ENCODE measurements around the gene CCNC.

The CCNC gene

DNA sequence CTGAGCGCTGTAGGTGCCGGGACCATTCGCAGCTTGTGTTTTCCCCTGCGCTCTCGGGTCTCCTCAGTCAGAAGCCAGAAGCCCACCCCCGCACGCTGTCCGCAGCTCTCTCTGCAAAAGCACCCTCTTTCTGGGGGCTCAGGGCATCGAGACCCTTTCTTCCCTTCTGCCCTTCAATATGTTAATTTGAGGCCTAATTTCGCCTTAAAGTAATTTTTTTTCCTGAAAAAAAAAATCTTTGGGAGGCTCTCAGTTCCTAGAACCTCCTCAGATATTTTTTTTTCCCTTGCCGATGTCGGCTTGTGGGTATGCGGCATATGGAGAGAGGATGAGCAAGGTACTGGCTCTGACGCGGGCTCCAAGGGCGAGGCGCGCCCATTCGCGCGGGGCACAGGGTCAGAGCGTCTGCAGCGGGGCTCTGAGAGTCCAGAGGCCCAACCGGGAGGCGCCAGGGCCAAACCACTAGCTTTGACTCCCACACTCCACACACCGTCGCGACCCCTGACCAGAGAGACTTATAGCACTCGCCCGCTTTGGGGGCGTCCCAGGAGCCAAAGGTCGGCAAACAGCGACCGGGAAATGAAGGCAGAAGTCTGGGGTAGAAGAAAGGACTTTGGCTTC, 39.1 kb upstream of the CCNC start:
- Histone ChIP-seq H3K4me3 (ENCODE audit: low read depth, low read length) (no peak overlapping the region), H3K9me3 (ENCODE audit: control insufficient read depth, insufficient read depth, low read depth, low read length) (no peaks in the 10 kb centered on the region), H3K27ac (ENCODE audit: extremely low read depth, low read depth, low read length) (no peak overlapping the region), H3K4me1 (ENCODE audit: control insufficient read depth, insufficient read depth, low read length) (no peaks in the 10 kb centered on the region), H3K36me3 (ENCODE audit: control insufficient read depth in 2 of 2, insufficient read depth in 1 of 2, low read length in 2 of 2) (no peaks in the 10 kb centered on the region)
- CTCF ChIA-PET: no interaction called here
- TF ChIP-seq GLI2 (tag by site-specific recombination; IDR thresholded peaks at IDR 0.05; ENCODE audit: borderline replicate concordance, low read depth): no peak
- TF ChIP-seq ZNF366 (tag by site-specific recombination; conservative IDR thresholded peaks at IDR 0.05): no peak
- no peak for TF ChIP-seq PRDM1 (tag by site-specific recombination; IDR thresholded peaks at IDR 0.05)
- TF ChIP-seq ZNF23 (tag by site-specific recombination; IDR thresholded peaks at IDR 0.05; ENCODE audit: borderline replicate concordance): no peak
- no peak for TF ChIP-seq ZNF768 (tag by site-specific recombination; IDR thresholded peaks at IDR 0.05)
- TF ChIP-seq SP3 (tag by site-specific recombination; IDR thresholded peaks at IDR 0.05): no peak
- POLR2A ChIA-PET: interaction anchor here (2.2 kb wide), 1 partner anchor 39 kb away, joined by 6 read pairs; the partner anchor contains the start of gene CCNC

DNA sequence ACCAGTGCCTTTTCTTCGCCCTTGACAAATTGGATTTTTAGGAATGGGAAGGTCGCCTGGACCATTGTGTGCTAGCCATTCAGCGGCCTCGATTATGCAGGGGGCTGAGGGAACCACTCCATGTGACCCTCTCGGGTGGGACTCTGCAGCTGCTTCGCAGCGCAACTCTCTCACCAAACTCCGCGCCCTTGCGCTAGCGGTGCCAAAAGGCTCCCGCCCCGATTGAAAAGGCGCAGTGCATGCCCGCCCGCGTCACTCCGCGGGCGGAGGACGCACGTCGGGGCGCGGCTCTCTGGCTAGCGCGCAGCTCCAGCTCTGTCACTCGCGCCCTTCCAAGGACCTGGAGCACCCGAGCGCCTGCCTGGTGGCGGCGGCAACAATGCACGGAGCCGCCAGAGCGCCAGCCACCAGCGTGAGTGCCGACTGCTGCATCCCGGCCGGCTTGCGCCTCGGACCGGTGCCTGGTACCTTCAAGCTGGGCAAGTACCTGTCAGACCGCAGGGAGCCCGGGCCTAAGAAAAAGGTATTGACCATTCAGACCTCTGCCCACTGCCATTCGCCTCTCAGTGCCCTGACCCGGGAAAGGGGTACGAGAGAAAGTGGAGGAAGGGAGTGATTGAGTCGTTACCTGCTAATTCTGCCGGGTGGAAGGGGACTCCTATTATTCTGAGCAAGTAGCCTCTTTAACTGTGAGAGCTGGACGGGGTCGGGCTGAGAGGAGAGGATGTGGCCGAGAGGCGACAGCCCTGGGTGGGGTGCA, 38.4 kb upstream of the CCNC start, which contains the start of gene PRDM13:
Gene PRDM13, plus strand, starts transcription at position 178 of the 760 bp plus-strand sequence. Its CDS starts 202 bp downstream, at position 380.
- POLR2A ChIA-PET: interaction anchor here (2.2 kb wide), 1 partner anchor 39 kb away, joined by 6 read pairs; the partner anchor contains the start of gene CCNC
- Histone ChIP-seq H3K9me3 (ENCODE audit: control insufficient read depth, insufficient read depth, low read depth, low read length) (no peaks in the 10 kb centered on the region), H3K4me3 (ENCODE audit: low read depth, low read length) (no peak within 1 kb of the TSS)

More for the DNA sequence above, 38.4 kb upstream of the CCNC start, which contains the start of gene PRDM13:
- TF ChIP-seq ZFHX2 (tag by site-specific recombination; conservative IDR thresholded peaks at IDR 0.05): no peak
- TF ChIP-seq ZNF585B (tag by site-specific recombination; IDR thresholded peaks at IDR 0.05): no peak
- TF ChIP-seq ZNF610 (tag by site-specific recombination; IDR thresholded peaks at IDR 0.05; ENCODE audit: borderline replicate concordance): no peak
- TF ChIP-seq, protein P1, sequence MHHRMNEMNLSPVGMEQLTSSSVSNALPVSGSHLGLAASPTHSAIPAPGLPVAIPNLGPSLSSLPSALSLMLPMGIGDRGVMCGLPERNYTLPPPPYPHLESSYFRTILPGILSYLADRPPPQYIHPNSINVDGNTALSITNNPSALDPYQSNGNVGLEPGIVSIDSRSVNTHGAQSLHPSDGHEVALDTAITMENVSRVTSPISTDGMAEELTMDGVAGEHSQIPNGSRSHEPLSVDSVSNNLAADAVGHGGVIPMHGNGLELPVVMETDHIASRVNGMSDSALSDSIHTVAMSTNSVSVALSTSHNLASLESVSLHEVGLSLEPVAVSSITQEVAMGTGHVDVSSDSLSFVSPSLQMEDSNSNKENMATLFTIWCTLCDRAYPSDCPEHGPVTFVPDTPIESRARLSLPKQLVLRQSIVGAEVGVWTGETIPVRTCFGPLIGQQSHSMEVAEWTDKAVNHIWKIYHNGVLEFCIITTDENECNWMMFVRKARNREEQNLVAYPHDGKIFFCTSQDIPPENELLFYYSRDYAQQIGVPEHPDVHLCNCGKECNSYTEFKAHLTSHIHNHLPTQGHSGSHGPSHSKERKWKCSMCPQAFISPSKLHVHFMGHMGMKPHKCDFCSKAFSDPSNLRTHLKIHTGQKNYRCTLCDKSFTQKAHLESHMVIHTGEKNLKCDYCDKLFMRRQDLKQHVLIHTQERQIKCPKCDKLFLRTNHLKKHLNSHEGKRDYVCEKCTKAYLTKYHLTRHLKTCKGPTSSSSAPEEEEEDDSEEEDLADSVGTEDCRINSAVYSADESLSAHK (tag by site-specific recombination; IDR thresholded peaks at IDR 0.05): no peak
- TF ChIP-seq ZNF16 (tag by site-specific recombination; IDR thresholded peaks at IDR 0.05; ENCODE audit: low read depth): no peak
- TF ChIP-seq, protein P2, sequence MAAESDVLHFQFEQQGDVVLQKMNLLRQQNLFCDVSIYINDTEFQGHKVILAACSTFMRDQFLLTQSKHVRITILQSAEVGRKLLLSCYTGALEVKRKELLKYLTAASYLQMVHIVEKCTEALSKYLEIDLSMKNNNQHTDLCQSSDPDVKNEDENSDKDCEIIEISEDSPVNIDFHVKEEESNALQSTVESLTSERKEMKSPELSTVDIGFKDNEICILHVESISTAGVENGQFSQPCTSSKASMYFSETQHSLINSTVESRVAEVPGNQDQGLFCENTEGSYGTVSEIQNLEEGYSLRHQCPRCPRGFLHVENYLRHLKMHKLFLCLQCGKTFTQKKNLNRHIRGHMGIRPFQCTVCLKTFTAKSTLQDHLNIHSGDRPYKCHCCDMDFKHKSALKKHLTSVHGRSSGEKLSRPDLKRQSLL (tag by site-specific recombination; IDR thresholded peaks at IDR 0.05): no peak
- TF ChIP-seq, protein P3, sequence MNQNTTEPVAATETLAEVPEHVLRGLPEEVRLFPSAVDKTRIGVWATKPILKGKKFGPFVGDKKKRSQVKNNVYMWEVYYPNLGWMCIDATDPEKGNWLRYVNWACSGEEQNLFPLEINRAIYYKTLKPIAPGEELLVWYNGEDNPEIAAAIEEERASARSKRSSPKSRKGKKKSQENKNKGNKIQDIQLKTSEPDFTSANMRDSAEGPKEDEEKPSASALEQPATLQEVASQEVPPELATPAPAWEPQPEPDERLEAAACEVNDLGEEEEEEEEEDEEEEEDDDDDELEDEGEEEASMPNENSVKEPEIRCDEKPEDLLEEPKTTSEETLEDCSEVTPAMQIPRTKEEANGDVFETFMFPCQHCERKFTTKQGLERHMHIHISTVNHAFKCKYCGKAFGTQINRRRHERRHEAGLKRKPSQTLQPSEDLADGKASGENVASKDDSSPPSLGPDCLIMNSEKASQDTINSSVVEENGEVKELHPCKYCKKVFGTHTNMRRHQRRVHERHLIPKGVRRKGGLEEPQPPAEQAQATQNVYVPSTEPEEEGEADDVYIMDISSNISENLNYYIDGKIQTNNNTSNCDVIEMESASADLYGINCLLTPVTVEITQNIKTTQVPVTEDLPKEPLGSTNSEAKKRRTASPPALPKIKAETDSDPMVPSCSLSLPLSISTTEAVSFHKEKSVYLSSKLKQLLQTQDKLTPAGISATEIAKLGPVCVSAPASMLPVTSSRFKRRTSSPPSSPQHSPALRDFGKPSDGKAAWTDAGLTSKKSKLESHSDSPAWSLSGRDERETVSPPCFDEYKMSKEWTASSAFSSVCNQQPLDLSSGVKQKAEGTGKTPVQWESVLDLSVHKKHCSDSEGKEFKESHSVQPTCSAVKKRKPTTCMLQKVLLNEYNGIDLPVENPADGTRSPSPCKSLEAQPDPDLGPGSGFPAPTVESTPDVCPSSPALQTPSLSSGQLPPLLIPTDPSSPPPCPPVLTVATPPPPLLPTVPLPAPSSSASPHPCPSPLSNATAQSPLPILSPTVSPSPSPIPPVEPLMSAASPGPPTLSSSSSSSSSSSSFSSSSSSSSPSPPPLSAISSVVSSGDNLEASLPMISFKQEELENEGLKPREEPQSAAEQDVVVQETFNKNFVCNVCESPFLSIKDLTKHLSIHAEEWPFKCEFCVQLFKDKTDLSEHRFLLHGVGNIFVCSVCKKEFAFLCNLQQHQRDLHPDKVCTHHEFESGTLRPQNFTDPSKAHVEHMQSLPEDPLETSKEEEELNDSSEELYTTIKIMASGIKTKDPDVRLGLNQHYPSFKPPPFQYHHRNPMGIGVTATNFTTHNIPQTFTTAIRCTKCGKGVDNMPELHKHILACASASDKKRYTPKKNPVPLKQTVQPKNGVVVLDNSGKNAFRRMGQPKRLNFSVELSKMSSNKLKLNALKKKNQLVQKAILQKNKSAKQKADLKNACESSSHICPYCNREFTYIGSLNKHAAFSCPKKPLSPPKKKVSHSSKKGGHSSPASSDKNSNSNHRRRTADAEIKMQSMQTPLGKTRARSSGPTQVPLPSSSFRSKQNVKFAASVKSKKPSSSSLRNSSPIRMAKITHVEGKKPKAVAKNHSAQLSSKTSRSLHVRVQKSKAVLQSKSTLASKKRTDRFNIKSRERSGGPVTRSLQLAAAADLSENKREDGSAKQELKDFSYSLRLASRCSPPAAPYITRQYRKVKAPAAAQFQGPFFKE (tag by site-specific recombination; IDR thresholded peaks at IDR 0.05; ENCODE audit: borderline replicate concordance): no peak
- TF ChIP-seq ZNF112 (tag by site-specific recombination; IDR thresholded peaks at IDR 0.05): no peak
- TF ChIP-seq, protein P4, sequence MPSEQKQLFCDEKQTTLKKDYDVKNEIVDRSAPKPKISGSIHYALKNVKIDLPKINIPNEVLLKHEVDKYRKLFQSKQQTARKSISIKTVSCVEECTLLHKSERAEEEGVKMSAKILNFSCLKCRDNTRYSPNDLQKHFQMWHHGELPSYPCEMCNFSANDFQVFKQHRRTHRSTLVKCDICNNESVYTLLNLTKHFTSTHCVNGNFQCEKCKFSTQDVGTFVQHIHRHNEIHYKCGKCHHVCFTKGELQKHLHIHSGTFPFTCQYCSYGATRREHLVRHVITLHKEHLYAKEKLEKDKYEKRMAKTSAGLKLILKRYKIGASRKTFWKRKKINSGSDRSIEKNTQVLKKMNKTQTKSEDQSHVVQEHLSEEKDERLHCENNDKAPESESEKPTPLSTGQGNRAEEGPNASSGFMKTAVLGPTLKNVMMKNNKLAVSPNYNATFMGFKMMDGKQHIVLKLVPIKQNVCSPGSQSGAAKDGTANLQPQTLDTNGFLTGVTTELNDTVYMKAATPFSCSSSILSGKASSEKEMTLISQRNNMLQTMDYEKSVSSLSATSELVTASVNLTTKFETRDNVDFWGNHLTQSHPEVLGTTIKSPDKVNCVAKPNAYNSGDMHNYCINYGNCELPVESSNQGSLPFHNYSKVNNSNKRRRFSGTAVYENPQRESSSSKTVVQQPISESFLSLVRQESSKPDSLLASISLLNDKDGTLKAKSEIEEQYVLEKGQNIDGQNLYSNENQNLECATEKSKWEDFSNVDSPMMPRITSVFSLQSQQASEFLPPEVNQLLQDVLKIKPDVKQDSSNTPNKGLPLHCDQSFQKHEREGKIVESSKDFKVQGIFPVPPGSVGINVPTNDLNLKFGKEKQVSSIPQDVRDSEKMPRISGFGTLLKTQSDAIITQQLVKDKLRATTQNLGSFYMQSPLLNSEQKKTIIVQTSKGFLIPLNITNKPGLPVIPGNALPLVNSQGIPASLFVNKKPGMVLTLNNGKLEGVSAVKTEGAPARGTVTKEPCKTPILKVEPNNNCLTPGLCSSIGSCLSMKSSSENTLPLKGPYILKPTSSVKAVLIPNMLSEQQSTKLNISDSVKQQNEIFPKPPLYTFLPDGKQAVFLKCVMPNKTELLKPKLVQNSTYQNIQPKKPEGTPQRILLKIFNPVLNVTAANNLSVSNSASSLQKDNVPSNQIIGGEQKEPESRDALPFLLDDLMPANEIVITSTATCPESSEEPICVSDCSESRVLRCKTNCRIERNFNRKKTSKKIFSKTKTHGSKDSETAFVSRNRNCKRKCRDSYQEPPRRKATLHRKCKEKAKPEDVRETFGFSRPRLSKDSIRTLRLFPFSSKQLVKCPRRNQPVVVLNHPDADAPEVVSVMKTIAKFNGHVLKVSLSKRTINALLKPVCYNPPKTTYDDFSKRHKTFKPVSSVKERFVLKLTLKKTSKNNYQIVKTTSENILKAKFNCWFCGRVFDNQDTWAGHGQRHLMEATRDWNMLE (tag by site-specific recombination; conservative IDR thresholded peaks at IDR 0.05; ENCODE audit: low read depth): no peak
- TF ChIP-seq ZNF660 (tag by site-specific recombination; IDR thresholded peaks at IDR 0.05): no peak
- TF ChIP-seq, protein P5, sequence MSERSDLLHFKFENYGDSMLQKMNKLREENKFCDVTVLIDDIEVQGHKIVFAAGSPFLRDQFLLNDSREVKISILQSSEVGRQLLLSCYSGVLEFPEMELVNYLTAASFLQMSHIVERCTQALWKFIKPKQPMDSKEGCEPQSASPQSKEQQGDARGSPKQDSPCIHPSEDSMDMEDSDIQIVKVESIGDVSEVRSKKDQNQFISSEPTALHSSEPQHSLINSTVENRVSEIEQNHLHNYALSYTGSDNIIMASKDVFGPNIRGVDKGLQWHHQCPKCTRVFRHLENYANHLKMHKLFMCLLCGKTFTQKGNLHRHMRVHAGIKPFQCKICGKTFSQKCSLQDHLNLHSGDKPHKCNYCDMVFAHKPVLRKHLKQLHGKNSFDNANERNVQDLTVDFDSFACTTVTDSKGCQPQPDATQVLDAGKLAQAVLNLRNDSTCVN (tag by site-specific recombination; optimal IDR thresholded peaks at IDR 0.05): no peak
- Histone ChIP-seq H3K4me1 (ENCODE audit: control insufficient read depth, insufficient read depth, low read length) (no peaks in the 10 kb centered on the region), H3K27ac (ENCODE audit: extremely low read depth, low read depth, low read length) (no peak within 1 kb of the TSS), H3K36me3 (ENCODE audit: control insufficient read depth in 2 of 2, insufficient read depth in 1 of 2, low read length in 2 of 2) (no peaks in the 10 kb centered on the region)
- CTCF ChIA-PET: no interaction called here

All from HEK293 (cell line).